AG20443 (cell line): Measurements from ENCODE around the gene CNDP2.
A peak's percentile ranks its signal among the peaks of the same experiment; 100 is the strongest.
"Not testable (repeated sequence)": the region's sequence is repeated elsewhere in the genome, so short reads cannot be mapped to it uniquely, and the experiment has no call there.

Experiments
- DNase-seq: peaks from one replicate; pipeline ENCODE4 v3.0.0; 2012; ENCODE audit warnings: low spot score, mixed read lengths

The CNDP2 gene

DNA sequence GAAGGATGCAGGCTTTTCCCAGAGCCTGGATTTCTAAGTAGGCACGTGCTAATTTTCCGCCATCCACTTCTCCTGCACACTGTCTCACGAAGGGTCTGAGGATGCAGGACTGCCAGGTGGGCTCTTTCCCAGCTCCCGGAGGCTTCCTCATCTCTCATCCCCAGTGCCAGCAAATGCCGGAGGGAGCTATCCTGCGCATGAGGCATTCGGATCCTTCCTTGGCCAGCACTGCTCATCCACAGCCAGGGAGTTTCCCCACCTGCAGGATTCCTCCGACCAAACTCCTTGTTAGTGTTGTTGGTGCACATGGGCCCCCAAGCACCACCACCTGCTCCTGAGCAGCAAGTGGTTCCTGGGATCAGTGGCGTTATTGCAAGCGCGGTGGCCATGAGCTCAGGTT, 43.1 kb downstream of the CNDP2 start:
- DNase-seq = no peak

DNA sequence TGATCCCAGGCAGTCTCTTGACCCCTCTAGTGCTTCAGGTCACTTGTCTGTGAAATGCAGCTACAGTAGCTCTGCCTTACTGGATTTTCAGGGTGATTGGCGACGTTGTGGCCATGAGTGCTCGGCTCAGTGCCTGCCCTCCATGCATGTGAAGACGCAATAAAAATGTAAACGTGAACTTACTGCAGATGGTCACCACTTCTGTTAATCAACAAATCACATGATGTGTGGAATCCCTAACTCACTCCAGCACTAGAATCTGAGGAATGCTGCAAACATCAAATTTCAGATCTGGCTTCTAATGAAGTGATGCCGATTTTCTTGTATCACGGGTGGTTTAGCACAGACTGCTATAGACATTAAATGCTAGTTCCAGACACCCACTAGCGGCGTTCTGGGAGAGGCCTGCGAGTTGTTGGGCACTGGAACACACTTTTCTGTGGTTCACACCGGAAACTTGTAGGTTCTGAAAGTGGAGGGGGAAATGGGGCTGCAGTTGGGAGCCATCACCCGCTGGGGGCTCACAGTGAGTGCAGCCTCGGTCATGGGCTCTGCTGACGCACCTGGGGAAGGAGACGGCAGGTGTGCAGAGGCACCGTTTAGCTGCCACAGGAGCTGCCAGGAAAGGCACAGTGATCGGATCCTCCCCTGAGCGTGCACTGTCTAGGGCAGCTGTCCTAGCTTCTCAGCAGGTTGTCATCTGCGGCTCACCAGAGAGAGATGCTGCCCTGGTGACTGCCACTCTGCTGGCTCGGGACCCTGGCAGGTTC, 44.7 kb downstream of the CNDP2 start:
- no peak for DNase-seq

- DNase-seq = no peak
These were observed 45.8 kb downstream of the CNDP2 start for GRCh38 chr18:74541703-74542555.

DNA sequence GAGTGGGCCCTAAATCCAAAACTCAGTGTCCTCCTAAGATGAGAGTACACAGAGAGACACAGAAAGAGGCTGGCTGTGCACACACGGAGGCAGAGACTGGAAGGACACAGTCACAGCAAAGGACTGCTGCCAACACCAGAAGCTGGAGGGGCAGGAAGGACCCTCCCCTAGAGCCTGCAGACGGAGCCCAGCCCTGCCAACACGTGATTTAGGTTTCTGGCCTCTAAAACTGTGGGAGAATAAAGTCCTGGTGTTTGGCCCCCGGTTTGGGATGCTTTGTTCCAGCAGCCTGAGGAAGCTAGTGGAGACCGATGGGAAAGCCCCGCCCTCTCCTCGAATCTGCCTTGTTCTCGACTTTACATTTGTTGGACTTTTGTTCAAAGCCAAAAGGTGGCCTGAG, 48.7 kb downstream of the CNDP2 start:
- DNase-seq = no peak

GRCh38 chr18:74546007-74546406, 49.8 kb downstream of the CNDP2 start:
- DNase-seq = no peak

- peak; percentile 89 for DNase-seq
These were observed 50.8 kb downstream of the CNDP2 start for GRCh38 chr18:74546751-74547530.

DNA sequence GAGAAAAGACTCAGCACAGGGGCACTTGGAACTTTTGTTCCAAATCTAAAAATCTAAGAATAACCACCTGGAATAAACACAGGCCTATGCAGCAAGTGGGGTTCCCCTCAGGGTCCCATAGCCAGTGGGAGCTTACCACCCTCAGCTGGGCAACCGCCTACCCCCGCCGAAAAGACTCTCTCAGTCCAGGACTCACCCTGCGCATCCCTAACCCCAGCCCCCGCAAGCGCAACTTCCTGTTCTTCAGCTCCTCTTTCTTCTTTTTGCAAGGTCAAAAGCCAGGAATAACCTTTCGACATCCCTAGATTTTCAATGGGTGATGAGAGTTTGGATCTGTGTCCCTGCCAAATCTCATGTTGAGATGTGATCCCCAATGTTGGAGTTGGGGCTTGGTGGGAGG, 51.7 kb downstream of the CNDP2 start:
- DNase-seq = no peak

- no peak for DNase-seq
These were observed 53.5 kb downstream of the CNDP2 start for GRCh38 chr18:74549591-74550104.

- DNase-seq = no peak
These were observed 54.7 kb downstream of the CNDP2 start for GRCh38 chr18:74550886-74551285.

DNA sequence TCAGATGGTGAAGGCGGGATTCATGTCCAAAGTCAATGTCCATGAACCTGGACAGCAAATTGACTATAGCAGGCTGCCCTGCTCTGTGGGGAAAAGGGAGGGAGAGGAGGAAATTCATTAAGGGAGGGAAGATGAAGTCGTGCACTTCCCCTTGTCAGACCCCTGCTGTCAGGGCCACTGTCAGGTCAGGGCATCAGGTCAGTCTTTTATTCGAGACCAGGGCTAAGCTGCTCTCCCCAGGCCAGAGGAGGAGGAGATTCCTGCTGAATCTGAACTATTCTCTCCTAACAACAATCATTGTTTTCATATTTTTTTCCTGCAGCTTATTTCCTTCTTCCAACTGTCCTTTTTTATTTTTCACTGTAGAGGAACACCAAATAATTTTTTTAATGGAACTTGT, 55.3 kb downstream of the CNDP2 start:
- DNase-seq = no peak

- peak; percentile 89 for DNase-seq
These were observed 55.9 kb downstream of the CNDP2 start for GRCh38 chr18:74551936-74552555.

DNA sequence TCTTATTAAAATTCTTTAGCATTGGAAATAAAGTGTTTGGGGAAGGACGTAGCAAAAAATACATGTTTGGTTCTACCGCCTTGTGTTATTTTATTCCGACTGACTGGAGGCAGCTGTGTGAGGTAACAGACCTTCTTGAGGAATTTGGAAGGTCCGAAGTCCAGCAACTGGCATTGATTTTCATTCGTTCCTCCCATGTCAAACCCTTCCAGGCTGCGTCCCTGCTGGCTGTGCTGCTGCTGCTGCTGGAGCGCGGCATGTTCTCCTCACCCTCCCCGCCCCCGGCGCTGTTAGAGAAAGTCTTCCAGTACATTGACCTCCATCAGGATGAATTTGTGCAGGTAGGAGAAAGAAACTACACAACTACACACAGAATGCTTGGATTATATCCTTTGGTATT, 60.0 kb downstream of the CNDP2 start:
- no peak for DNase-seq

- DNase-seq = no peak
These were observed 61.9 kb downstream of the CNDP2 start for GRCh38 chr18:74558096-74558495.

- DNase-seq = no peak
These were observed 66.1 kb downstream of the CNDP2 start for GRCh38 chr18:74562131-74562730.

DNA sequence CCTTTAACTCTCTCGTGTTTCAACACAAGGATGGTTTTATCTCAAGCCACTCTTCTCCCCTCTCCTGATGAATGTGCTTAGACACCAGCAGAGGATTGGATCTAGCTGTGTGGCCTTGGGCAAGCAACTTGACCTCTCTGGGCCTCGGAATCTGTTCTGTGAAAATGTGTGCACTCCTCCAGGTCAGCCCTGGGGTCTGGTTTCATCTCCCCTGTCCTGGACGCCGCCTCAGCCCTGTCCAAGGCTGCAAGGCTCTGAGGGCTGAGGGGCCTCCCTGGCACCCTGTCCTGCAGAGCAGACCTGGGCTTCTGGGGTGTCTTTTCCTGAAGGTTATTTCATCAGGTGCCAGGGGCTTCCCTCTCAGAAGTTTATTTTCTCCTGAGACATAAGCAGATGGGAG, 66.6 kb downstream of the CNDP2 start:
- no peak for DNase-seq

GRCh38 chr18:74563999-74564398, 67.8 kb downstream of the CNDP2 start:
- DNase-seq = no peak

DNA sequence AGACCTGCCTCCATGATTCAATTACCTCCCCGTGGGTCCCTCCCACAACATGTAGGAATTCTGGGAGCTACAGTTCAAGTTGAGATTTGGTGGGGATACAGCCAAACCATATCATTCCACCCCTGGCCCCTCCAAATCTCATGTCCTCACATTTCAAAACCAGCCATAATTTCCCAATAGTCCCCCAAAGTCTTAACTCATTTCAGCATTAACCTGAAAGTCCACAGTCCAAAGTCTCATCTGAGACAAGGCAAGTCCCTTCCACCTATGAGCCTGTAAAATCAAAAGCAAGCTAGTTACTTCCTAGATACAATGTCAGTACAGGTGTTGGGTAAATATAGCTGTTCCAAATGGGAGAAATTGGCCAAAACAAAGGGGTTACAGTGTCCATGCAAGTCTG, 69.0 kb downstream of the CNDP2 start:
- not testable (repeated sequence) for DNase-seq

DNA sequence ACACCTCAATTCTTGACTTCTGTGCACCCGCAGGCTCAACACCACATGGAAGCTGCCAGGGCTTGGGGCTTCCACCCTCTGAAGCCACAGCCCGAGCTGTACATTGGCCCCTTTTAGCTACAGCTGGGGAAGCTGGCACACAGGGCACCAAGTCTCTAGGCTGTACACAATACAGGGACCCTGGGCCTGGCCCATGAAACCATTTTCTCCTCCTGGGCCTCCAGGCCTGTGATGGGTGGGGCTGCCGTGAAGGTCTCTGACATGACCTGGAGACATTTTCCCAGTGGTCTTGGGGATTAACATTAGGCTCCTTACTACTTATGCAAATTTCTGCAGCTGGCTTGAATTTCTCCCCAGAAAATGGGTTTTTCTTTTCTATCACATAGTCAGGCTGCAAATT, 69.8 kb downstream of the CNDP2 start:
- DNase-seq = not testable (repeated sequence)

DNA sequence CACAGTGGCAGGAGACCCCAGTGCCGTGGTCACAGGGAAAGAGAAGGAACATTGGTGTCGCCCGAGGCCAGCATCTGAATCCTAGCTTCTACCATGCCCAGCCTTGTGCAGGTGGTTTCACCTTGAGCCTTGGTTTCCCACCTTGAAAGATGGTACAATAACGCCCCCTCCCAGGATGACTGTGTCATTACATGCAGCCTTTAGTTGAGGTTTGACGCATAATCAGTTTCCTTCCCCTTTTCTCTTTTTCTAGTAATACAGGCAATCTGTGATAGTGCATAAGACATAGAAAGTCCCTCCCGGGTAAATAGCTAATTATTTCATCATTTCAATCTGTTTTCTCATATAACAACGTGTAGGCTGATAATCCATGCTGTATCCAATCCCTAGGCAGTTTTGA, 71.7 kb downstream of the CNDP2 start:
- no peak for DNase-seq

DNA sequence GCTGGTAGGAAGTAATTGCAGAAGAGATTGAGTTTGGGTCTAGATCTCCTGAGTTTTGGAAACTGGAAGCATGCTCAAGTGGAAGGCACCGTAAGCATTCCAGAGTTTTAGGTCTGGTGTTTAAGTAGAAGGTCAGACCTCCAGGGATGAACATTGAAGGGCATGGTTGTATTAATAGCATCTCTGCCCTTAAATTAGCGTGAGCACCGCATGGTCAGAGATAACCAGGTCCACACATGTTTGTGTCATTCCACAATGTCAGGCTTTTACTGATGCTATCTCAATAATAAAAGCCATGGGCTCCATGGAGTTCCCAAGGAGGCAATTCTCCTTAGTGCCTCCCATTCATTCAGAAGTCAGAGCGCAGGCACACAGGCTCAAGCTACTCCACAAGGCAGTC, 73.2 kb downstream of the CNDP2 start:
- no peak for DNase-seq

GRCh38 chr18:74570266-74570665, 74.1 kb downstream of the CNDP2 start:
- no peak for DNase-seq
